NK-92 (cell line): ENCODE data around the gene TSHZ1.

Experiments used
- DNase-seq: peaks from one replicate; lab custom pipeline; 2025; ENCODE audit not compliant: unreplicated experiment; lab: John Stamatoyannopoulos, UW

TSHZ1 gene

GRCh38 chr18:75218065-75218923 is 7.7 kb downstream of the TSHZ1 start:
- DNase-seq: no peak

GRCh38 chr18:75219745-75220375 is 9.3 kb downstream of the TSHZ1 start:
- DNase-seq: no peak

DNA sequence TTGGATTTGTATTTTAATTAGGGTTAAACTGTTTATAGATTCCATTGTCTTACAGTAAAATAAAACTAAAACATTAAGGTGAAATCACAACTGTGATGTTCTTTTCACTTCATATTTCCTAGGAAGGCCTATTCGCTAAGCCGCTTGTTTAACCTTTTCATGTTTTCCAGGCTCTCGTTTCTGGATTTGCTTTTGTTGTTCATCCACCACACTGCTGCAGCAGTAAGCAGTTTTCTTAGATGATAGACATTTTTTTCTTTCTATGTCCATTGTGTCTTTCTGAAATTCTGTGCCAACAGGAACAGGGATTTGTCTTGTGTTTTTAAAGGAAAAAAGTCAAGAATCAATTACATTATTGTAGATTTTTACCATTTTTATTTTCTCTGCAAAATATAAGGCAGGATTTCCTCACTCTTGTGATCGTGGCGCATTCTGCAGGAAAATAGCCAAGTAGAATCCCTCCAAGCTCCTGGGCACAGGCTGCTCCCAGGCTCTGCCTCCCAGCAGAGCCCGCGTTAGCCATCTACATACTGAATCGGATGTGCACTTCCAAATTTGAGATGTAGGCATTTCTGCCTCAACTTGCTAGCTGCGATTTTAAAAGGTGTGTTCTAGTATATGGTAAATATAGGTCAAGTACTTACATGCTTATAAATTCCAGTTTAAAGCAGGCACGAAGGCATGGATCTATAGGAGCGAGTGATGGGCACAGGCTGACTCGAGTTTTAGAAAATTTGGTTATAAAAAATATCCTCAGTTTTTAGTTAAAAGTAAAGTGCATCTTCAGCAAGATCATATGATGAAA is 10.2 kb downstream of the TSHZ1 start:
- no peak for DNase-seq

DNA sequence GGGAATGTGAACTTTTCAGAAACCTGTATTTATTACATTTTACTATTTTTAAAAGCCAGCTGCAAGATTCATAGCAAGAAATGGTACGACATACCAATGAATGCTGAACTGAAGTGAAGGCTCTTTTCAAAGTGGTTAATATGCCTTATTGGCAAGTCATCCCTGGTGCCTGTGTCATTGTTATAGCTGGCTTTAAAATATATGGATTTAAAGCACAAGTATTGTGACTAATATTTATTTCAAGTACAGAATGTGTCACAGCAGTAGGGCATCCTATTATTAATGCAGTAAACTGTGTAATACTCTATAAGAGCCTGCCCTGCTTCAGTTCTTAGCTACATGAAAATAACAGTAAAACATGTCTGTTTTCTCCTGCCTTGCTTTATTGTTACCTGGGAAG is 10.8 kb downstream of the TSHZ1 start:
- no peak for DNase-seq

DNA sequence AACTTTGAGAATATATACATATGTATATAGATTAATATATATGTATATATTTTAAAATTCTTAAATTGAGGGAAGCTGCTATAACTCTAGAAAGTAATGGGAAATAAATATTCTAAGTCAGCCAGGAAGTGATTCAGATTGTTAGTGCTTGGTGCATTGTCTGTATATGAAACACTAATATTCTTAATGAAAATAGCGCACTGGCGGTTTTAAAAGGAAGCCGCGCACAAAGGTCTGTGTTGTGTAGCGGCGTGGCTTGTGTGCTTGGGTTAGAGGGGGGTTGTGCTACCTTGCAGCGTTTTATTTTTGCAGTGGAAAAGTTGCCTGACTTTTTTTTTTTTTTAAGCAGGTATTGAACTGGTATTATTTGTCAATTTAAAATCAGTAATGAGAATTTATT is 11.3 kb downstream of the TSHZ1 start:
- no peak for DNase-seq

DNA sequence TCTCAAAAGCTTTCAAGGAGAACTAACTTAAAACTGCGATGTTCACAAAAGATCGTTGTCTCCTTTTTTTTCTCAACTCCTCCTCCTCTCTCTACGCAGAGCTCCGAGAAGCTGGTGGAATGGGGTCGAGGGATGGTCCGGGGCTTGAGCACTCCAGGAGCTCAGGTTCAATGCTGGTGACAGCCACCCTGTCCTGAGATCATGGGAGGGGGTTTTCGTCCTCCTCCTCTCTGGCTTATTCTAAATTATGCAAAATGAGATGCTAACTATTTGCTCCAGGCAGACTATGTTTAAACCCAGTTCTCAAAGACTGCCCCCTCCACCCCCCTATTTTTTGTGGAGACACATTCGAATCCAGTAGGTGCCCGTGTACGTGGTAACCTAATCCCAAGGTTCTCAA is 11.8 kb downstream of the TSHZ1 start:
- DNase-seq: no peak

DNA sequence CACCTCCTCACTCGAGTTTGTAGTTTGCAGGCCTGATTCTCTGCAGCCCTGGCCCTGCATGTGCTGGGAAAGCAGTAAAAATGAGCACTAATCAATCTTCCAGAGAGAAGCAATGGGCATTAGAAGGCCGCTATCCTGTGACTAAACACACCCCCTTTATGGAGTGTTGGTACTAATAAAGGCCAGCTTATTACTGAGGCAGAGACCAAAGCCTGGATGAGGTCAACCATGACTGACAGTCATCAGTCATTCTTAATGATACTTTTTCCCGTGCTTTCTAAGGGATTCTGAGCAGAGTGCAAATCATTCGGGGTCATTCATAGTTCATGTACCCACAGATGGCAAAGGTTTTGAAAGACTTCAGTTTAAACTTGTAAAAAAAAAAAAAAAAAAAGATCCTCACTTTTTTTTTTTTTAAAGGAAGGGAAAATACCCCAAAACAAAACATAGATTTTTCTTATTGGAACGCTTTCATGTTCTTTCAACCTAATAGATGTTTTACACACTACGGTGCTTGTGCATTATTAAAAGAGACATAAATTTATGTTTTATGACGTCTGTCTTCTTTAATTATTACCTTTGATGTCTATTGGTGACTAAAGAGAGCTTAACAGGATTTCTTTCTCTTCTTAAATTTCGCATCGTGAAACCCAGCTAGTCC is 13.2 kb downstream of the TSHZ1 start:
- DNase-seq: no peak

DNA sequence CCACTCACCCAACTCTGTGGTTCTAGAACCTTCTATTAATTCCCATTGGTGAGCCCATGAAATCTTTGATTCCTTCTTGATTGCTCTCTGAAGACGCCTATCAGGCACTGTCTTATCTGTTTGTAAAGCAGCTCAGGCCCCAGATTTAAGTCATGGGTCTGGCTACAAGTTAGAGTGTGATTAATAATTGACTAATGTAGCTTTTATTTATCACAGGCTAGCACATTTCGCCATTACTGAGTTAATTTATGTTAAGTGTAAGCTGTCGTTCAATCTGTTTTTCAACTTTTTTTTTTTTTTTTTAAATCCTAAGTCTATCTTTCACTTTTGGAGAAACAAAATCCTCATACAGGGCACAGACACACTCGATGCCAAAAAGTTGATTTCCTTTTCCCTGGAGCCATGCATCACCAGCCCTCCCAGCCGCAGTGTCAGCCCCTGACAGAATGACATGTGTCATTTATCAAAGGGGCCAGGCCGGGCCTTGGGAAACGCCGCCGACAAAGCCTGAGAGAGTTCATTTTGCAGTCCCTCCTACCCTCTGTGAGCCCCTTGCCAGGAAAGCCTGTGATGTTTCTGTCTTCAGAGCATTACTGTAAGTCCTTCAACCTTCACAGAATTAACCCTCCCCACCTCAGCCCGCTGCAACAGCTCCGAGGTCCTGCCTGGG is 15.8 kb downstream of the TSHZ1 start:
- DNase-seq: no peak

- DNase-seq: no peak
These were observed 16.3 kb downstream of the TSHZ1 start for GRCh38 chr18:75226956-75227316.

- DNase-seq: no peak
These were observed 17.1 kb downstream of the TSHZ1 start for GRCh38 chr18:75227535-75228296.

- DNase-seq: no peak
These were observed 18.4 kb downstream of the TSHZ1 start for GRCh38 chr18:75228967-75229366.

GRCh38 chr18:75229437-75229836 is 18.8 kb downstream of the TSHZ1 start:
- no peak for DNase-seq

DNA sequence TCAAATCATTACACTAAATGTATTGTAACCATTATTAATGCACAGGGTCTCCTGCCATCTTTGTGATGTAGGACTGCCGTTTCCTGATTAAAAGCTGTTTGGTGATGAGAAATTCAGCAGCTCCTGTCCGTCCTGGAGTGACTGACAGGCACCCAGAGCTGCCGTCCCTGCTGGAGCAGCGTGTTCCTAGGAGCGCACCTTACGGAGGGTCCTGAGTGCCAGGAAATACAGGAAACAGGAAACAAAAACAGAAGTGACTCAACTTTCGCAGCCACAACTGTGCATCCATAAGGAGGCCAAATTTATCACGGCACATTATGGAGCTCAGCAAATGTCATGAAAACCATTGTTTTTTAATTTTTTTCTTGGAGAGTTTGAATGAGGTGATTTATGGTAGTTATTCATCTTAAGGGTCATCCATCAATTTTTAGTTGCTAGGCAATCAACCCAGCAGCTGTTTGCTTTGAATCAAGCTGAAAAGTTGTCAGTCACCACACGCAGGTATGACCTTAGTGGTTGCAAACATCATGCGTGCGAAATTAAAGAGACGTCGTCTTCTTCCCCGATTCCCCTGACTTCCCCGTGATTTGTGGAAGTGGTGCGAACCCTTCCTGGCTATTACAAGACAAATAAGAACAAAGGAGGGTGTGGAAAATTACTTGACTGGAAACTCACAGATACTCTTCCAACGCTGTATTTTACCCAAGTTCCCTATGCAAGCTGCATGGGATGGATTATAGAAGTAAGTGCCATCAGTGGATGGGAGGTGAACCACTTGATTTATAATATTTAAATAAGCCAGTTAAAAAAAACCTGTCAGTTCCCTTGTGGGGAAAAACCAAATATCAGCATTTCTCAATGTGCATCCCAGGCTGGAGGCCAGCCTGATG is 19.8 kb downstream of the TSHZ1 start:
- no peak for DNase-seq

DNA sequence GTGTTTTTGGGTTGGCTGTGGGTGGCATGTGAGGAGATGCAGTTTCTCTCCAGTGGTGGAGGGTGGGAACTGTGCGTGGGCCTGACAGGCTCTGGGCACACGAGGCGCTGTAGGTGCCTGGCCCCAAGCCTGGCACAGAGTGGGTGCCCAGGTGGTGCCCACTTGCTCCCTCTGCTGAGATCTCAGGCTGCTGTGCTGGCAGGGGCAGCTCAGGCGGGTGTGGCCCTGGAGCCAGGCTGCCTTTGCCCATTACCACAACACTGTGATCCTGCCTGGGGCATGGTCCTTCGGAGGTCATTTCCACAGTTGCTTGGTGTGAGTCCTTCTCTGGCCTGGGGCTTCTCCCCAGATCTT is 20.4 kb downstream of the TSHZ1 start:
- no peak for DNase-seq

- DNase-seq: no peak
These were observed 24.3 kb downstream of the TSHZ1 start for GRCh38 chr18:75234901-75235300.

GRCh38 chr18:75235896-75236295 is 25.3 kb downstream of the TSHZ1 start:
- no peak for DNase-seq

GRCh38 chr18:75238100-75238499 is 27.5 kb downstream of the TSHZ1 start:
- no peak for DNase-seq

DNA sequence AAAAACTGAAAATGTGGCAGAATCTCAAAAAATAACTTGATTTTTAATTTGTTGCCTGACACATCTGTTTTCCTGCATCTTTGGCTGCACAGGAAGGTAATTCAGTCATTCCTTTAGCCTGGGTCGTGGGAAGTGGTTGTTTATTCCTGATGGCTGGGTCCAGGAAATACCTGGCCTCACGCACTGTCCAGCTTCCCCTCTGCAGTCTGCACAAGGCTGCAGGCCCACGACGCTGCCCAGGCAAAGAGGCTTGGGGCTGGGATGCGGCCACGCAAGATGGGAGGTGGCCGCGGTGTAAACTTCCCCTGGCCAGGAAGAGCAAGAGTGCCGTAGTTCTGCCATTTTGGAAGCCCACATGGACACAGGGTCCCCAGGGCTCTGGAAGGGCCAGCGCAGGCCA is 28.2 kb downstream of the TSHZ1 start:
- no peak for DNase-seq

DNA sequence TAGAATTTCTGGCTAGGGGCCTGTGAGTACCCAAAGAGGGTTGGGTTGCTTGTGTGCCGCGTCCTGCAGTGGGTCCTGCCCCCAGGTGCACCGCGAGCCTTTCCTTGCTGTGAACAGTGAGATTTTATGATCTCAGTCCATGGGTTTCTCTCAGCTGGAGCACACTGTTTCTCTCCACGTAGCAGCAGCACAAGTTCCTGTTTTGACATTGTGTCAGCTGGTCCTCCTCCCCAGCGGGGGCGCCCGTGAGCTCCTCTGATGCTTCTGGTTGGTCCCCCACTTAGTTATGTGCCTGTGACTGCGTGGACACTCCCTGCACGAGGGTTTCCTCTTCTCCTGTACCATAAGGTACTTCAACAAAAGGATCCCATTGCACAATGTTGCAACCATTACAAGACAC is 29.8 kb downstream of the TSHZ1 start:
- DNase-seq: no peak
